Fibroblast of lung (primary cell): ENCODE results near the gene AP4S1. TPM values are rescaled to one million over a fixed set of nuclear protein-coding genes. Genes with fewer than 3 reads are reported as not detected.
"Not testable (repeated sequence)": the region's sequence is repeated elsewhere in the genome, so short reads cannot be mapped to it uniquely, and the experiment has no call there.

Source experiments
- DNase-seq, 2 donors: peaks; one replicate each; pipeline versions ENCODE4 v3.0.0 to v3.0.0-alpha.2; 2010; ENCODE audit warnings: low read depth in 2 of 2
- H2AFZ ChIP-seq: 2 replicates; pipeline ENCODE4 v1.5.1; 2012; ENCODE audit warnings: low read length, control low read depth, inconsistent platforms
- H3K27ac ChIP-seq: 2 replicates; pipeline ENCODE4 v1.5.1; 2011; ENCODE audit warnings: low read length, control low read depth; ENCODE audit not compliant: insufficient read depth
- H3K27me3 ChIP-seq: 2 replicates; pipeline ENCODE4 v1.5.1; 2011; ENCODE audit warnings: mild to moderate bottlenecking, low read length; ENCODE audit not compliant: control insufficient read depth, insufficient read depth
- H3K36me3 ChIP-seq: 2 replicates; pipeline ENCODE4 v1.5.1; 2011; ENCODE audit warnings: low read length; ENCODE audit not compliant: control insufficient read depth, insufficient read depth
- H3K4me1 ChIP-seq: 2 replicates; pipeline ENCODE4 v1.5.1; 2011; ENCODE audit warnings: low read length; ENCODE audit not compliant: control insufficient read depth, insufficient read depth; ENCODE audit errors: extremely low read depth
- H3K4me2 ChIP-seq: 2 replicates; pipeline ENCODE4 v1.5.1; 2011; ENCODE audit warnings: low read length, control low read depth; ENCODE audit not compliant: insufficient read depth; ENCODE audit errors: extremely low read depth
- H3K4me3 ChIP-seq, 4 experiments: fragments of 200-600 bp in 1 of 4; sonication (generic) in 1 of 4; replicated peaks in 1 of 4; 2 replicates each; pipeline ENCODE4 v1.5.1; 2011 to 2016; ENCODE audit warnings: low read length in 4 of 4, low read depth in 3 of 4, mild to moderate bottlenecking in 3 of 4, control low read depth in 2 of 4, inconsistent platforms in 1 of 4, mixed read lengths in 1 of 4; ENCODE audit not compliant: insufficient read depth in 1 of 4; ENCODE audit errors: control extremely low read depth in 1 of 4
- H3K79me2 ChIP-seq: 2 replicates; pipeline ENCODE4 v1.5.1; 2012; ENCODE audit warnings: mild to moderate bottlenecking, low read length, inconsistent platforms; ENCODE audit not compliant: control insufficient read depth, insufficient read depth
- H3K9ac ChIP-seq: 2 replicates; pipeline ENCODE4 v1.5.1; 2011; ENCODE audit warnings: mild to moderate bottlenecking, low read length, control low read depth; ENCODE audit not compliant: insufficient read depth
- H3K9me3 ChIP-seq: 2 replicates; pipeline ENCODE4 v1.5.1; 2012; ENCODE audit warnings: low read depth, low read length; ENCODE audit not compliant: control insufficient read depth, insufficient read depth
- H4K20me1 ChIP-seq: 2 replicates; pipeline ENCODE4 v1.5.1; 2011; ENCODE audit warnings: low read length; ENCODE audit not compliant: control insufficient read depth, insufficient read depth; ENCODE audit errors: extremely low read depth
- EZH2 ChIP-seq: IDR thresholded peaks from 2 replicates; pipeline ENCODE4 v1.5.1; 2012; ENCODE audit warnings: low read length, control low read depth, mild to moderate bottlenecking; ENCODE audit errors: missing control alignments
- polyA minus RNA-seq: library from RNA; depleted of rRNA, polyadenylated mRNA; stranded (reverse); fragments of >200 nt; gene quantifications from 2 replicates; pipeline ENCODE4 v1.2.3, GENCODE V29; 2011; ENCODE audit warnings: low replicate concordance
- polyA plus RNA-seq, 2 donors: library from polyadenylated mRNA; depleted of rRNA in 1 of 2; stranded (reverse) in 1 of 2; unstranded in 1 of 2; fragments of >200 nt; gene quantifications; 2 replicates each; pipeline ENCODE4 v1.2.1, GENCODE V29; 2011 to 2012; ENCODE audit warnings: missing spikeins in 1 of 2
- total RNA-seq: library from RNA; depleted of rRNA; stranded (reverse); fragments of >200 nt; gene quantifications from 2 replicates; pipeline ENCODE4 v1.2.1, GENCODE V29; 2014
- TF ChIP-seq, protein P1 (sequence below), 2 donors: IDR thresholded peaks in 1 of 2; conservative IDR thresholded peaks in 1 of 2; 1 replicate in 1 of 2; 2 replicates in 1 of 2; pipeline ENCODE4 v1.5.1; 2011 to 2012; ENCODE audit warnings: low read length in 2 of 2, control low read depth in 1 of 2, inconsistent platforms in 1 of 2, low read depth in 1 of 2, mild to moderate bottlenecking in 1 of 2

The AP4S1 gene, protein sequence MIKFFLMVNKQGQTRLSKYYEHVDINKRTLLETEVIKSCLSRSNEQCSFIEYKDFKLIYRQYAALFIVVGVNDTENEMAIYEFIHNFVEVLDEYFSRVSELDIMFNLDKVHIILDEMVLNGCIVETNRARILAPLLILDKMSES
- total RNA-seq (5.4 and 5.6 TPM in 2 replicates), polyA plus RNA-seq (6.4 and 7.1 TPM in 2 replicates), polyA minus RNA-seq (2.4 and 3.3 TPM in 2 replicates)
- 5.5 and 6.0 TPM in 2 replicates for polyA plus RNA-seq (2012)

DNA sequence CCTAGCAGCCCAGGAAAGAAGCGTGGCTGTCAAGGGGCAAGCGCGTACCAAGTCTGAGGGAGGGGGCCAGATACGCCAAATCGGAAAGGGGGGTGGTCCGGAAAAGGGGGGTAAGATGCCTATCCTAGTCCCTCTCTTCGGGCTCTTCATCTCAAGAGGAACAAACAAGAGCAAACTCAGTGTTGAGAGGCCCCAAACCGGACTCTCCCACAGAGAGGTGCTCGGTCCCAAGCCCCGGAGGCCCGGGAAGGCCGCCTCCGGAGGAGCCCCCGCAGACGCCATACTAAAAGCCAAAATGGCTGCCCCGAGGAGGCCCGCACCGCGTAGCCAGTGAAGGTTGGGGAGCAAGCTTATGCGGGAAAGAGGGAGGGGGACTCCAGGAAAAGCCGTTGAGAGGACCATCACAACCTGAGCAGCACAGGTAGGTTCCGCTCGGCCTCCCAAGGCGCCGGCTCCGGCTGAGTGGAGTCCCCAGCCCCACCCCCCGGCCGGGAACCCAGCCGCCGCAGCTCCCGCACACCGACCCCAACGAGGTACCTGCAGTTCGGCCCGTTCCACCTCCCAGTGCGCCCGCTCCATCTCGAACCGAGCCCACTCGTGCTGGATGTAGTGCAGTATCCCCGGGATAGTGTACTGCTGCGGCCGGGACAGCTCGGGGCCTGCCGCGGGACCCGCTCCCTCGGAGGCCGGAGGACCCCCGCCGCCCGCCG lies at the start of gene AP4S1:
Gene AP4S1 (plus strand): TSS at position 283 of the 710 bp plus-strand sequence. CDS start 40,548 bp downstream, outside the sequence.
- peak in 1 of 2 donors; percentile 26 for DNase-seq
- H3K27ac ChIP-seq: peak within 1 kb of the TSS; percentile 98
- H3K4me2 ChIP-seq: peak within 1 kb of the TSS; percentile 88
- peak within 1 kb of the TSS; percentile 93 for H3K9ac ChIP-seq
- H3K4me1 ChIP-seq: no peaks in the 10 kb centered on the region
- no peaks in the 10 kb centered on the region for H3K36me3 ChIP-seq
- H3K4me3 ChIP-seq: peak within 1 kb of the TSS; percentile 84 to 93 (median 91)
- H3K9me3 ChIP-seq: no peaks in the 10 kb centered on the region
- H3K27me3 ChIP-seq: no peaks in the 10 kb centered on the region
- H4K20me1 ChIP-seq: no peaks in the 10 kb centered on the region
- peak within 1 kb of the TSS; percentile 85 for H2AFZ ChIP-seq
- H3K79me2 ChIP-seq: peaks cover 54% of the 10 kb centered on the region
- TF ChIP-seq, protein P1, sequence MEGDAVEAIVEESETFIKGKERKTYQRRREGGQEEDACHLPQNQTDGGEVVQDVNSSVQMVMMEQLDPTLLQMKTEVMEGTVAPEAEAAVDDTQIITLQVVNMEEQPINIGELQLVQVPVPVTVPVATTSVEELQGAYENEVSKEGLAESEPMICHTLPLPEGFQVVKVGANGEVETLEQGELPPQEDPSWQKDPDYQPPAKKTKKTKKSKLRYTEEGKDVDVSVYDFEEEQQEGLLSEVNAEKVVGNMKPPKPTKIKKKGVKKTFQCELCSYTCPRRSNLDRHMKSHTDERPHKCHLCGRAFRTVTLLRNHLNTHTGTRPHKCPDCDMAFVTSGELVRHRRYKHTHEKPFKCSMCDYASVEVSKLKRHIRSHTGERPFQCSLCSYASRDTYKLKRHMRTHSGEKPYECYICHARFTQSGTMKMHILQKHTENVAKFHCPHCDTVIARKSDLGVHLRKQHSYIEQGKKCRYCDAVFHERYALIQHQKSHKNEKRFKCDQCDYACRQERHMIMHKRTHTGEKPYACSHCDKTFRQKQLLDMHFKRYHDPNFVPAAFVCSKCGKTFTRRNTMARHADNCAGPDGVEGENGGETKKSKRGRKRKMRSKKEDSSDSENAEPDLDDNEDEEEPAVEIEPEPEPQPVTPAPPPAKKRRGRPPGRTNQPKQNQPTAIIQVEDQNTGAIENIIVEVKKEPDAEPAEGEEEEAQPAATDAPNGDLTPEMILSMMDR (conservative IDR thresholded peaks at IDR 0.05 in 1 of 2, IDR thresholded peaks at IDR 0.05 in 1 of 2; ENCODE audit: low read depth in 1 of 2, low read length in 2 of 2): no peak
- no peak for TF ChIP-seq EZH2

DNA sequence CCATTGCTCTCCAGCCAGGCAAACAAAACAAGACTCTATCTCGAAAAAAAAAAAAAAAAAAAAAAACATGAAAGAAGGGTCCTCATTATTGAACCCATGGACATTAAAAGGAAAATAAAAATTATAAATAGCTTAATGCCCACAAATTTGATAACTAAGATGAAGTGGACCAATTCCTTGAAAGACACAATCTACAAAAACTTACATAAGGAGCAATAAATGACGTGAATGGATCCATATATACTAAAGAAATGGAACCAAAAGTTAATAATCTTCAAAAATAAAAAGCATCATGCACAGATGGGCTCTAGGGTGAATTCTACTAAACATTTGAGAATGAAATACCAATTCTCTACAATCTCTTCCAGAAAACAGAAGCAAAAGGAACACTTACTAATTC lies 47.7 kb upstream of the AP4S1 start:
- Histone ChIP-seq H3K36me3 (no peaks in the 10 kb centered on the region), H3K27me3 (no peaks in the 10 kb centered on the region), H3K4me2 (no peak overlapping the region), H2AFZ (no peak overlapping the region), H4K20me1 (no peaks in the 10 kb centered on the region), H3K27ac (no peak overlapping the region), H3K4me3 (no peak overlapping the region), H3K9me3 (no peaks in the 10 kb centered on the region), H3K4me1 (peaks cover 3% of the 10 kb centered on the region), H3K9ac (no peak overlapping the region), H3K79me2 (peaks cover 76% of the 10 kb centered on the region)
- TF ChIP-seq, protein P1 (conservative IDR thresholded peaks at IDR 0.05 in 1 of 2, IDR thresholded peaks at IDR 0.05 in 1 of 2; ENCODE audit: low read depth in 1 of 2, low read length in 2 of 2): no peak
- TF ChIP-seq EZH2: no peak
- DNase-seq: no peak

DNA sequence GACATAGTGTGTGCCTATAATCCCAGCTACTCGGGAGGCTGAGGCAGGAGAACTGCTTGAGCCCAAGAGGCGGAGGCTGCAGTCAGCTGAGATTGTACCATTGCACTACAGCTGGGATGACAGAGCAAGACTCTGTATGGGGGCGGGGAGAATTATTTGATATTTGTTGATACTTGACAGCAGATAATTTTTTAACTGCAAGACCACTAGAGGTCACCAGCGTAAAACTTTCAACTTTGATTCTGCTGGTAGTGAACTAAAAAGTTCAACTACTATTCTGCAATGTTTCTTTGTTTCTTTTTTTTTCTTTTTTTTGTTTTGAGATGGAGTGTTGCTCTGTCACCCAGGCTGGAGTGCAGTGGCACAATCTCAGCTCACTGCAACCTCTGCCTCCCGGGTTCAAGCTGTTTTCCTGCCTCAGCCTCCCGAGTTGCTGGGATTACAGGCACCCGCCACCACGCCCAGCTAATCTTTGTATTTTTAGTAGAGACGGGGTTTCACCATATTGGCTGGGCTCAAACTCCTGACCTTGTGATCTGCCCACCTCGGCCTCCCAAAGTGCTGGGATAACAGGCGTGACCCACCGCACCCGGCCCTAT lies 45.2 kb upstream of the AP4S1 start:
- H3K79me2 ChIP-seq: peaks cover 73% of the 10 kb centered on the region
- not testable (repeated sequence) for H3K4me1 ChIP-seq, H3K4me3 ChIP-seq, H3K27me3 ChIP-seq, H3K27ac ChIP-seq, H3K36me3 ChIP-seq, H2AFZ ChIP-seq, H4K20me1 ChIP-seq, H3K9ac ChIP-seq, H3K9me3 ChIP-seq, H3K4me2 ChIP-seq
- peak; percentile 66 to 86 for DNase-seq
- TF ChIP-seq, protein P1 (conservative IDR thresholded peaks at IDR 0.05 in 1 of 2, IDR thresholded peaks at IDR 0.05 in 1 of 2; ENCODE audit: low read depth in 1 of 2, low read length in 2 of 2): peak; percentile 41 to 55
